B cell (primary cell): ENCODE measurements around the gene ARNT2.

ENCODE experiments used
- EZH2 ChIP-seq: IDR thresholded peaks from 2 replicates; pipeline ENCODE4 v1.6.1; 2012; ENCODE audit warnings: borderline replicate concordance, low read depth, mild to moderate bottlenecking, moderate library complexity, low read length; ENCODE audit not compliant: insufficient read depth, poor library complexity, severe bottlenecking
- TF ChIP-seq, protein P1 (sequence below): fragments of 200-600 bp; IDR thresholded peaks from one replicate; pipeline ENCODE4 v1.8.0; 2022; ENCODE audit warnings: antibody characterized with exemption, mild to moderate bottlenecking

- no peak for TF ChIP-seq EZH2
- TF ChIP-seq, protein P1, sequence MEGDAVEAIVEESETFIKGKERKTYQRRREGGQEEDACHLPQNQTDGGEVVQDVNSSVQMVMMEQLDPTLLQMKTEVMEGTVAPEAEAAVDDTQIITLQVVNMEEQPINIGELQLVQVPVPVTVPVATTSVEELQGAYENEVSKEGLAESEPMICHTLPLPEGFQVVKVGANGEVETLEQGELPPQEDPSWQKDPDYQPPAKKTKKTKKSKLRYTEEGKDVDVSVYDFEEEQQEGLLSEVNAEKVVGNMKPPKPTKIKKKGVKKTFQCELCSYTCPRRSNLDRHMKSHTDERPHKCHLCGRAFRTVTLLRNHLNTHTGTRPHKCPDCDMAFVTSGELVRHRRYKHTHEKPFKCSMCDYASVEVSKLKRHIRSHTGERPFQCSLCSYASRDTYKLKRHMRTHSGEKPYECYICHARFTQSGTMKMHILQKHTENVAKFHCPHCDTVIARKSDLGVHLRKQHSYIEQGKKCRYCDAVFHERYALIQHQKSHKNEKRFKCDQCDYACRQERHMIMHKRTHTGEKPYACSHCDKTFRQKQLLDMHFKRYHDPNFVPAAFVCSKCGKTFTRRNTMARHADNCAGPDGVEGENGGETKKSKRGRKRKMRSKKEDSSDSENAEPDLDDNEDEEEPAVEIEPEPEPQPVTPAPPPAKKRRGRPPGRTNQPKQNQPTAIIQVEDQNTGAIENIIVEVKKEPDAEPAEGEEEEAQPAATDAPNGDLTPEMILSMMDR = no peak
These were observed 190.1 kb downstream of the ARNT2 start for GRCh38 chr15:80594091-80594889.
